Measurements from ENCODE around the gene PASK.

GRCh38 chr2:241194811-241195210, 45.5 kb upstream of the PASK start:
- no peak for TF ChIP-seq FOXM1 (IDR thresholded peaks at IDR 0.05; ENCODE audit: borderline replicate concordance)
- TF ChIP-seq CTBP1 (IDR thresholded peaks at IDR 0.05; ENCODE audit: borderline replicate concordance) = no peak
- TF ChIP-seq HDGF (IDR thresholded peaks at IDR 0.05; ENCODE audit: borderline replicate concordance) = no peak
- no peak for TF ChIP-seq PKNOX1 (IDR thresholded peaks at IDR 0.05)
- no peak for TF ChIP-seq BHLHE40 (IDR thresholded peaks at IDR 0.05; ENCODE audit: borderline replicate concordance)

Data from HEK293T (cell line).